ACHN (cell line): Measurements from ENCODE around the gene CD82.
A peak's percentile ranks its signal among the peaks of the same experiment; 100 is the strongest.
"Not testable (repeated sequence)": the region's sequence is repeated elsewhere in the genome, so short reads cannot be mapped to it uniquely, and the experiment has no call there.

Source experiments
- DNase-seq: peaks from one replicate; pipeline ENCODE4 v3.0.0-alpha.2; 2015
- in situ Hi-C: cut with HindIII; loops from 2 replicates; pipeline ENCODE4 v1.10.0; 2017; ENCODE audit warnings: low sequenced_read_pairs, low pct_ligation_motif_present, low pct_unique_long_range_greater_than_20kb

The CD82 gene

DNA sequence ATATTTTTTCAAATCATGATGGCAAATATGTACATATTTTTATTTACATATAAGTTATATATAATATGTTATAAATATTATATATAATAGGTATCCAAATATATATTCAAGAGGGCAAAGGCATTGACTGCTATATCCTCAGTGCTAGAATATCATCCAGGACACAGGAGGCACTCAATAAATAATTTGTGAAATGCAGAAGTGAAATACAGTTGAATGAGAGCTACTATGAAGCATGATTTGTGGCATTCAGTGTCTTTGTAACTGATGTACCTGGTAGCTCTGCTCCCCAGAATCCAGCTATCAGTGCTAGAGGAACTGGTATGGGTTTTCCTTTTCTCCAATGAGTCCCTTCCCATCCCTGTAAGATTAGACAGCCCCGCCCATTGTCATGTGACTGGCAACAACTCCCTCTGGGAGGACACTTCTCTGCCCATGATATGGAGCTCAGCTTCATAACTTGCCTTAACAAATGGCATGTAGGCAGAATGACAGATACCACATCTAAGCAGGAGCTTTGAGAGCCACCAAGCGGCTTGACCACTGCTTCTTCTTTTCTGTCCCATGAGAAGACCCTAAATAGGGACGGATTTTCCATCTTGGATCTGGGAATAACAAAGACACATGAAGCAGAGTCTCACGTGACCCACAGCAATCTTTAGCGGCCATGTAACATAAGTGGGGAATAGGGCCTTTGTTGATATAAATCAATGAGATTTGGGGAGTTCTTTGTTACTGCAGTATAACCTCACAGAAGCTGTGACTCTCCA lies 10.2 kb upstream of the CD82 start:
- in situ Hi-C loops: no loop called here
- no peak for DNase-seq

DNA sequence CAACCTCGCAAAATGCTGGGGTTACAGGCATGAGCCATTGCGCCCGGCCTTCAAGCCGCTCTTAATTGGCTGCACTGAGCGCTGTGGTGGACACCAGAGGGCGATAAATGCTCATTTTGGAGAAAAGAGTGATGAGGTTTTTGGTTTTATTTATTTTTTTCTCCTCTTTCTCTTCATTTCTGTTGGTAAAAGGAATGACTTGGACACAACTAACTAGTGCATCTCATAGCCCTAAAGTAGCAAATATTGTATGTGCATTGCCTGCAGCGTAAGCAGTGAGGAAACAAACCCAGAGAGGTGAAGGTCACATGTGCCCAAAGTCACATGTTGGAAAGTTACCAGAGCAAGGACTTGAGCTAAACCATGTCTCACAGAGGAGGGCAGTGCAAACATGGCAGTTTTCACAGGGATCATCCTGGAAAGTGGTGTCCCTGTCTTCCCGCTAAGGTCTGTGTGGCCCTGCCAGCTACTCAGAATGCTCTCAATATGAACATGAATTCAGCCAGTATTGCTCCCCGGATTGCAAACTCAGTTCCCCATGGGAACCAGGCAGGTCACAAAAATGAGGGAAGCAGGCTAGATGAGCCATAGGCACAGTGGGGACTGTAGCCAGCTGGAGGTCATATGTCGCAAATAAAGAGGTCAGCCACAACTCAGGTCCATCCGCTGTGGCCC lies 8.6 kb upstream of the CD82 start:
- in situ Hi-C loops: no loop called here
- peak; percentile 49 for DNase-seq

DNA sequence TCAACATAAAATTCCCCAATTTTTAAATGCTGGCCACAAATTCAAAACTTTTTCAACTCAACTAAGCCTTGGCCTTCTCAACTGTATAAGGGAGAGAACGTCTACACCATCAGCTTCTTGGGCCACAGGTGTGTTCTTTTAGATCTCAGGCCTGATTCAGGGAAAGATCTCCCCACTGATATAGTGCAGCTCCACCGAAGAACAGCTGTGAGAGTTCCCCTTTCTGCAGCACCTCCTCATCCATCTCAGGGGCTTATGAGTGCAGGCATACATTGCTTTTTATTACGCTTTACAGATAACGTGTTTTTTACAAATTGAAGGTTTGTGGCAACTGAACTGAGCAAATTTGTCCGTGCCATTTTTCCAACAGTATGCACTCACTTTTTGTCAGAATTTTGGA lies 8.0 kb upstream of the CD82 start:
- no peak for DNase-seq
- in situ Hi-C loops: no loop called here

DNA sequence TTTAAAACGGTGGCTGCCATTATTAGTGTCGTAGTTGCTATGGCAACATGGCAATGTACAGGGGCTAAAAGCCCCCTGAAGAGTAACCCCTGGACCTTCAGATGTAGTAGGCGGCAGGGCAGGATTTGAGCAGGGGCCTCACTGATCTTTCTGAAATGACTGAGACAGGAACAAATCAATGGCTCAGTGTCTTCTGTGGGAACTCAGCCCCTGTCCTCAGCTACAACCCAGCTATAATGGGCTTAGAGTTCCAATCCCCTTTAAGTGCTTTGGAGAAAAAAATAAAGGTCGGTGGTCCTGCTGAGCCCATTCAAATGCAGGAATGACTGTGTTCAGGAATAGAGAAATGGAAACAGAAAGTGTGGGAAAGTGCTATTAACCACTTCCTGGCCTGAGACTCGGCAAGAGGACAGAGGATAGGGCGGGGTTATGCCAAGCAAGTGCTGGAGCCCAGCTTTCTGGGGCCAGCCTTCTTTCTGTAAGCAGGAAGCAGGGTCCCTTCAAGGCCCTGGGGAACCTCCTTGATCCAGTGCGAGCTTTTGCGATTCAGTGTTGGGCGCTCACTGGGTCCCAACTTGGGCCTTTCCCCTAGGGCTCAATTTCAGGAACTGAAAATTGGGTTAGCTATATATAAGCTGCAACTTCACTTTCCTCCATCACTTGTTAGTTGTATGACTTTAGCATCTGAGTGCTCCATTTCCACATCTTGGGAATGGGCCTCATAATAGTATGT lies 6.1 kb upstream of the CD82 start:
- DNase-seq: no peak
- in situ Hi-C loops: no loop called here

DNA sequence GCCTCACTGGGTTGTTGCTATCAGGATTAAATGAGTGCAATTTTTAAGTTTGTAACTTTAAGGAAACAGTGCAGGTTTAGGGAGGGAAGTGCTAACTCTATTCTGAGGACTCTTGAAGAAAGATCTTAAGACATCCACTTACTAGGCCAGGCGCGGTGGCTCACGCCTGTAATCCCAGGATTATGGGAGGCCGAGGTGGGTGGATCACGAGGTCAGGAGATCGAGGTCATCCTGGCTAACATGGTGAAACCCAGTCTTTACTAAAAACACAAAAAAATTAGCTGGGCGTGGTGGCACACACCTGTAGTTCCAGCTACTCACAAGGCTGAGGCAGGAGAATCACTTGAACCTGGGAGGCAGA lies 5.5 kb upstream of the CD82 start:
- in situ Hi-C loops, DNase-seq: not testable (repeated sequence)

DNA sequence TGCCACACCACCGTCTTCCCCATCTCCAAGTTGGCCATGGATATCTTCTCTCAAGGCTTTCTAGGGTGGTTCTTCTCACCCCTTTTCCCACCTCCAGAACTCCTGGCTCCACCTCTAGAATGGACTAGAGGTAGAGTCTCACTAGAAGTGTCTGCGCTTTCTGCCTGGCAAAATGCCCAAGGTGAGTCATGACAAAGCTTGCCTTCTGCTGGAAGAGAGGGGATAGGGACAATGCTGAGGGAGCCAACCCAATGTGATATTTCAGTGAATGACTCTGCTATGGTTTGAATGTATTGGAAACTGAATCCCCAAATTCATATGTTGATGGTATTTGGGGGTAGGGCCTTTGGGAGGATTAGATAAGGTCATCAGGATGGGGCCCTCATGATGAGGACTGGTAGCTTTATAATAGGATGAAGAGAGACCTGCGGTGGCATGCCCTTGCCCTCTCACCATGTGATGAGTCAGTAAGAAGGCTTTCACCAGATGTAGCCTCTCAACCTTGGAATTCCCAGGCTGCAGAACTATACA lies 4.1 kb upstream of the CD82 start:
- peak; percentile 15 for DNase-seq
- in situ Hi-C loops: no loop called here

DNA sequence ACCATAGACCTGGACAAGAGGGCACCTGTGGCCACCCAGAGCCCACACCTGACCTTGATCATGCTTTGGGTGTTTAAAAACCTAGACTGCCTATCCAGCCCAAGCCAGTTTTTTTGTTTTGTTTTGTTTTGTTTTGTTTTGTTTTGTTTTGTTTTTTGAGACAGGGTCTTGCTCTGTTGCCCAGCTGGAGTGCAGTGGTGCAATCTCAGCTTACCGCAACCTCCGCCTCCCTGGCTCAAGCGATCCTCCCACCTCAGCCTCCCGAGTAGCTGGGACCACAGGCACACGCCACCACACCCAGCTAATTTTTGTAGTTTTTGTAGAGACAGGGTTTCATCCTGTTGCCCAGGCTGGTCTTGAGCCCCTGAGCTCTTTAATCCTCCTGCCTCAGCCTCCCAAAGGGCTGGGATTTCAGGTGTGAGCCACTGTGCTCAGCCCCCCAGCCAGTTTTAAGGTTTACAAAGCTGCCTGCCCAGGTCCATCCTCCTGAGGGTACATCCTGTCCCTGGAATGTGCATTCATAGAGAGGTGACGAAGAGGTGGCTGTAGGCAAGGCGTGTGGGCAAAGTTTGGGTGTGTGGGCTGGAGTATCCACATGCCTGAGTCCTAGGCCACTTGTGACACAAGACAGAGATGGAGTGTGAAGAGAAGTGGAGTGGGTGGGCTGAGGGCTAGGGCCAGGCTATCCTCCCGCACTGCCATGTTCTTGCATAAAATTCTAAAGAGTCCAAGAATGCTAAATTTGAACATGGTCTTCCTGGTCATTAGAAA lies 3.3 kb upstream of the CD82 start:
- in situ Hi-C loops: no loop called here

DNA sequence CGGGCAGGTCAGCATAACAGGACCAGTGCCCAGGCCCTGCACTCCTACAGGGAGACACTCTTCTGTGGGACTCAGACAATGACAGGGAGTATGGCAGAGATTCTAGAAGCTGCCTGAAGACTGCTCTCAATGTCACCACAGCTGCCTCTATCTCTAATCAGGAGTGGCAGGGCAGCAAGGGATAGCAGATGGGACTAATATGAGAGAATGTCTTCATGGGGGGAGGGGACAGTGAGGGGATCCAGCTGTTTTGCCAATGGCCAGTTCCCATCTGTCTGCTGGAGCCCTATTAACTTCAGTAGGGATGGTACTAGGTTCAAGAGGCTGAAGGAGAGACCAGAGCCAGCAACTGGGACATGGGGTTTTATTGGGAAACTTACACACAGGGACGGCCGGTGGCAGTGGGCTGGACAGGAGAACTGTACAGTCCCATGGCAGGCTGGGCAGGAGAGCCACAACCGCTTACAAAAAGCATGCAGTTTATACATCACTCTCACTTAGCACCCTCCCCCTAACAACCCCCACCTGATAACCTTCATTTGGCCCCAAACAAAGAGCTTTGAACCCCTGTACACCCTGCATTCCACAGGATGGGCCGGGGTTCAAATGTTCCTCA lies 2.5 kb upstream of the CD82 start:
- DNase-seq: no peak
- in situ Hi-C loops: no loop called here

More for the DNA sequence above, 3.3 kb upstream of the CD82 start:
- no peak for DNase-seq

DNA sequence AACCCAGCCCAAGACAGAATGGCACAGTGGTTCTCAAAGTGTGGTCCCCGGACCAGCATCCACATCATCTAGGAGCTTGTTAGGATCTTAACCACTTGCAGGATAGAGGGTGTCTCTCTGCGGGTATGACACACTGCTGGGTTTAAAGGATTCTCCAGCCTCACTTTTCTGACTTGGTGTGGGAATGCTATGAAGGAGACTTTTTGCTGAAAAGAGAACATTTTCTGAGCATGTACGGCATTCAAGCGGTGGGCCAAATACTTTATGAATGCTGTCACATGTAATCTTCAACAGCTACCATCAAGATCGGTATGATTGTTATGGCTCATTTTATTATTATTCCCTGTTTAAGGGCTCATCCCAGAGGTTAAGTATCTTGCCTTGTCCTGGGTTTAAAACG lies 1.8 kb upstream of the CD82 start:
- in situ Hi-C loops: no loop called here
- DNase-seq: no peak

DNA sequence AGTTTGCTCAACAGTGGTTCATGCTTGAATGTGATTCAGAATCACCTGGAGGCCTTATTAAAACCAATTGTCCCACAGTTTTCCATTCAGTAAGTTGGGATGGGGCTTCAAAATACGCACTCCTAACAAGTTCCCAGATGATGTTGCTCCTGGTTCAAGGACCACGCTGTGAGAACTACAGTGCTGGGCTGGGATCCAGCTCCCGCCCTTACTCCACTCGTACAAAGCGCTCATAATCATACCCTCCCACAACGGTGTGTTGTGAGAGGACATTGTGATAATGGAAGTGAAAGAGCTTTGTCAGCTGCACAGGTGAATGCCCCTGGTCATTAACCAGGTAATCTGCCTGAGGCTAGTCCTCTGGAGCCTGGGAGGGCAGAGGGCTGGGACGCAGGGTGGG lies 1.3 kb upstream of the CD82 start:
- DNase-seq: no peak
- in situ Hi-C loops: no loop called here

DNA sequence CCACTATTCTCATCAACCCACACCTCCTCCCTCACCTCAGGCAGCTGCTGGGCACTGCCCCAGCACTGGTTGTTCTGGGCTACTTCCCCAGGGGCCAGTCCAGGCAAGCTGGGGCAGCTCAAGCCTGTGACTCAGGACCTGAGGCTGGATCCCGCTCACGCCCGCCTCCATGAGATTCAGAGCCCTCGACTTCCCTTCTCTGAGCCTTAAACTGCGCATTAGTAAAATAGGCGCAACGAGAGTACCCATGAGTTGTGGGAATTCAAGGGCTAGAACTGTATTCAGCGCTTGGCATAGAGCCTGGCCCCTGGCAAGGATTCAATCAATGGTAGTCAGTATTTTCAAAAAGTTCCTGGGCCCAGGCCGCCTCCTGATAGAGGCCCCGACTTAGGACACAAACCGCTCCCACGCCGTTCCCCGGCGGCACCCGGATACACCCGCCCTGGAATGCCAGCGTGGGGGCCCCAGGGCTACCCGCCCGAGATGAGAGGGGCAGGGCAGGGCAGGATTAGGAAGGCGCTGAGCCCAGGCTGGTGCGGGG lies 723 bp upstream of the CD82 start:
- in situ Hi-C loops: no loop called here
- DNase-seq: peak; percentile 74

DNA sequence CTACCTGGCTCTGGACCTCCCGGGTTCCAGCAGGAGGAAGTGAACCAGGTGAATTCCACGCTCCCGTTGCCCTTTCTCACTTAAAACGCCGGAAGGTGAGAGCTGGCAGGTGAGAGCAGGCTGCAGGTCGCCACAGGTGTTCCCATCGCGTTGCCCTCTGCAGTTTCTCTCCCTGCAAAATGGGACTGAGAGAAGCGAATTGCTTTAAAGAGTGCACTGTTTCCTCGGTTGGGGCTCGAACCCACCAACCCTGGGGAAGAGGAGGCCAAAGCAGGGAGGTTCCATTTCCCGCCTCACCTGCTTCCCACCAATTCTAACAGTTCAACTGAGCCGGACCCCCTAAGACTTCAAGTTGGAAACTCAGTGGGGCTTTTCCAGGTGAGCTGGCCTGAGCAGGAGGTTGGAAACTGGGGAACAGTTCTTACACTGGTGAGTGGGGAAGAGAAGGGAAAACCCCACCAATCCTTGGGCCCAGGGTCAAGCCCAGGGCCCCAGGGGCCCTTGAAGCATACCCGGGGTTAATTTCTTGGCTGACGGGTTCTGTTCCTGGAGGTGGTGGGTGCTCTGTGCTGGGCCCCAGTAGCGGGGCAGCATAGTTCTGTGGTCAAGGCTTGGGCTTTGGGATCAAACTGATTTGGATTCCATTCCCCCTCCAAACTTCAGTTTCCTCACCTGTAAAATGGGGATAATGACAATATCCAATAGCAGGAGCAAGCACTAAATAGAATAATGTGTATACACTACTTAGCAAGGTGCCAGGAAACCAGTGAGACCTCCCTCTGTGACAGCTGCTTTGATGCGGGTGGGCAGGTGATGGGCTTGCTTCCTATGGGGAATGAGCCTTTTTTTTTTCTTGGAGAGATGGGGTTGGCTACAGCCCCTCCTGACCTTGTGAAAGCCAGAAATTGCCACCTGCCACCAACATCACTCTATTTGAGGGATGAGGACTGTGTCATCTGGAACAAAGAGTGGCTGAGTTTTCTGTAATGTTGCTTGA lies 788 bp downstream of the CD82 start:
- in situ Hi-C loops: no loop called here
- no peak for DNase-seq

DNA sequence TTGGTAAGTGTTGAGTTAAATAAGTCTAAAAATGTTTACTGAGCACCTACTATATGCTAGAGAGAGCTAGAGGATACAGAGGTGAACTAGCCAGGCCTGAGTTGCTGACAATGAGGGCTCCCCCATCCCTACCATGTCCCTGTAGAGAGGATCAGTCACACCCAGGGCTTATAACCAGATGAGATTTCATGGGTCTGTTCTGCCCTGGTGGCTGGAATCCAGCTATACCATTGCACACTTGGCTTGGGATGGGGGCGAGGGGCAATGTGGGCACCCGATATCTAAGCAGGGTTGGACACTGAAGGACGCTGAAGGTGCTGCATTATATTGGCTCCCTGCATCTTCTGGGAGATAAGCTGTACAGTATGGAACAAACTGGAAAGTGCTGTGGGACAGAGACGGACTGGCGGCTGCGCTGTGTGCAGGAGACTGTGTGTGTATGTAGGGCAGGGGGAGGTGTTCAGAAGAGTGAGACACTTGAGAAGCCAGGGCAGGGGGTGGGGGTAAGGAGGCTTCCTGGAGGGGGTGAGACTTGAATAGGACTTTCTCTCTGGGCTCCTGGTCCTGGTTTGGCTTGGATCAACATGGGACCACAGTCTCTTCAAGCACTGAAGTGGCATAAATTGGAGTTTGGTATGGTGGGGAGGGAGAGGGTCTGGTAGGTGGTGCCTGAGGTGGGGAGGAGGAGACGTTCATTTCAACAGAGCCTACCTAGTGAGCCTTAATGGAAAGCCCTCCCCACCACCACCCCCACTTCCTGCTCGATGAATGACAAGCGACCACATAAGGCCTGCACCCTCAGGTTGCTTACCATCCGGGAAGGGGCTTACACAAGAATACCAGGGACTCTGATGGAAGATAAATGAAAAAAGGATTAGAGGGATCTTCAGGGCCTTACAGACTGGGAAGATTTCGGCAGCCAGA lies 1.8 kb downstream of the CD82 start:
- in situ Hi-C loops: no loop called here
- no peak for DNase-seq

DNA sequence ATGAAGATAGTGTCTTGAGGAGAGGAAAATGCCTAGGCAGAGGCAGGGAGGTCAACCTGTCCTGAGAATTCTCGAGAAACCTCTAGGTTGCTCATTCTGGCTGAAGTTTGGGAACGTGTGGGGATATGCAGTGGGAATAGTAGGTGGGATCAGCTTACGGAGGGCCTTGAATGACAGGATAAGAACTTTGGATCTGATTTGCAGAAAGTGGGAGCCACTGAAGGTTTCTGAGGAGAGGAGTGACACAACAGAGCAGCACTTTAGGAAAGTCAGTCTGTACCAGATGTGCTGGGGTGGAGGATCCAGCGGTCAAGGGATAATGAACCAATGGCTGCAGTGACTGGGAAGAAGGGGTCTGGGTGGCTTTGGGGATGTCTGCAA lies 2.4 kb downstream of the CD82 start:
- no peak for DNase-seq
- in situ Hi-C loops: no loop called here

DNA sequence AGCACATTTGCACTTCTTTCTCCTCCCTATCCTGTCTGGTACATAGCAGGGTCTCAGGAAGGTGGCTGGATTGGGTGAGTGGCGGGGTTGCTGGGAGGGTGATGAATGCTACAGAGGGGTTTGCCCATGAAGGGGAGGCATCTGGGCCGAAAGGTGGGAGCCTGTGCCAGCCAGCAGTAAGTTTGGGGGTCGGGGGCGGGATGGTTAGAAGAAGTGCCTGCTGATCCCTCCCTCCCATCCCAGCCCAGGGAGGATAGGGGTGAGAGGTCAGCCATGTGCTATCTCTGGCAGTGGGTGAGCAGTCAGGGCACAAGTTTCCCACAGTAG lies 2.8 kb downstream of the CD82 start:
- DNase-seq: no peak
- in situ Hi-C loops: no loop called here
